Measurements from ENCODE around the gene MALSU1.

DNA sequence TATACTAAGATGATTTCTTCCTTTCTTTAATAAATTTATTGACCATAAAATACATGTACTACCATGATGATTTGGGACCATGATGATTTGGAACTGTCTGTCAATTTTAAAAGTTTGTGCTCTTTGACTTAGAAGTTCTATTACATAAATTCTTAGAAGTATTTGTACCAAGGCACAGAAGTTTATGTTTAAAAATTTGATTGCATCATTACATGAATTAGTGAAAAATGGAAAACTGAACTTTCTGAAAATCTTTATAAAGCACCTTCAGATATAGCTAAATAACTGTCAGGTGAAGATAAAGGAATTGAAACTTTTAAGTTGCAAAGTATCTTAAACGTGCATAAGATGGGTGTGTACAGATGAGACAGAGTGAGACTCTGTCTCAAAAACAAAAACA is 32.0 kb downstream of the MALSU1 start:
- TF ChIP-seq, protein P1, sequence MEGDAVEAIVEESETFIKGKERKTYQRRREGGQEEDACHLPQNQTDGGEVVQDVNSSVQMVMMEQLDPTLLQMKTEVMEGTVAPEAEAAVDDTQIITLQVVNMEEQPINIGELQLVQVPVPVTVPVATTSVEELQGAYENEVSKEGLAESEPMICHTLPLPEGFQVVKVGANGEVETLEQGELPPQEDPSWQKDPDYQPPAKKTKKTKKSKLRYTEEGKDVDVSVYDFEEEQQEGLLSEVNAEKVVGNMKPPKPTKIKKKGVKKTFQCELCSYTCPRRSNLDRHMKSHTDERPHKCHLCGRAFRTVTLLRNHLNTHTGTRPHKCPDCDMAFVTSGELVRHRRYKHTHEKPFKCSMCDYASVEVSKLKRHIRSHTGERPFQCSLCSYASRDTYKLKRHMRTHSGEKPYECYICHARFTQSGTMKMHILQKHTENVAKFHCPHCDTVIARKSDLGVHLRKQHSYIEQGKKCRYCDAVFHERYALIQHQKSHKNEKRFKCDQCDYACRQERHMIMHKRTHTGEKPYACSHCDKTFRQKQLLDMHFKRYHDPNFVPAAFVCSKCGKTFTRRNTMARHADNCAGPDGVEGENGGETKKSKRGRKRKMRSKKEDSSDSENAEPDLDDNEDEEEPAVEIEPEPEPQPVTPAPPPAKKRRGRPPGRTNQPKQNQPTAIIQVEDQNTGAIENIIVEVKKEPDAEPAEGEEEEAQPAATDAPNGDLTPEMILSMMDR (IDR thresholded peaks at IDR 0.05), result no peak
- TF ChIP-seq POLR2A (IDR thresholded peaks at IDR 0.05), result no peak

Measured in body of pancreas (tissue), 4 donors.